HG02763 (cell line): ENCODE measurements around the gene ZNF519.

Source experiments
- ATAC-seq: cut with Tn5 transposase; IDR thresholded peaks from one replicate; pipeline ENCODE4 v1.9.1; 2021; ENCODE audit warnings: mild to moderate bottlenecking, moderate library complexity; ENCODE audit not compliant: unreplicated experiment

The ZNF519 gene

GRCh38 chr18:14100503-14101286, 31.5 kb downstream of the ZNF519 start:
- no peak for ATAC-seq

- ATAC-seq: no peak
Observed at GRCh38 chr18:14098428-14098827, 33.8 kb downstream of the ZNF519 start.

- ATAC-seq: no peak
Observed at GRCh38 chr18:14097761-14098160, 34.5 kb downstream of the ZNF519 start.

- ATAC-seq: no peak
Observed at GRCh38 chr18:14093307-14093915, 38.8 kb downstream of the ZNF519 start.

GRCh38 chr18:14092625-14093306, 39.5 kb downstream of the ZNF519 start:
- ATAC-seq: no peak

- no peak for ATAC-seq
Observed at GRCh38 chr18:14089781-14090180, 42.5 kb downstream of the ZNF519 start.

GRCh38 chr18:14089191-14089590, 43.0 kb downstream of the ZNF519 start:
- ATAC-seq: no peak

- no peak for ATAC-seq
Observed at GRCh38 chr18:14086458-14087231, 45.6 kb downstream of the ZNF519 start.

- no peak for ATAC-seq
Observed at GRCh38 chr18:14085770-14086457, 46.3 kb downstream of the ZNF519 start.

- no peak for ATAC-seq
Observed at GRCh38 chr18:14075196-14075595, 57.0 kb downstream of the ZNF519 start.

- ATAC-seq: no peak
Observed at GRCh38 chr18:14074187-14074586, 58.0 kb downstream of the ZNF519 start.

- no peak for ATAC-seq
Observed at GRCh38 chr18:14053661-14054060, 78.6 kb downstream of the ZNF519 start.
